ENCODE data around the gene CDH20.
"Not testable (repeated sequence)": the region's sequence is repeated elsewhere in the genome, so short reads cannot be mapped to it uniquely, and the experiment has no call there.

CDH20 gene

GRCh38 chr18:61348230-61348629 lies 15.0 kb downstream of the CDH20 start:
- DNase-seq (ENCODE audit: low read depth in 2 of 2) = no peak

GRCh38 chr18:61350578-61350977 lies 17.3 kb downstream of the CDH20 start:
- no peak for DNase-seq (ENCODE audit: low read depth in 2 of 2)

- DNase-seq (ENCODE audit: low read depth in 2 of 2) = no peak
These were observed 18.8 kb downstream of the CDH20 start for GRCh38 chr18:61352059-61352458.

- no peak for DNase-seq (ENCODE audit: low read depth in 2 of 2)
These were observed 19.4 kb downstream of the CDH20 start for GRCh38 chr18:61352611-61353010.

GRCh38 chr18:61360404-61361383 lies 27.5 kb downstream of the CDH20 start:
- no peak for DNase-seq (ENCODE audit: low read depth in 2 of 2)

GRCh38 chr18:61362511-61362910 lies 29.3 kb downstream of the CDH20 start:
- DNase-seq (ENCODE audit: low read depth in 2 of 2) = no peak

- DNase-seq (ENCODE audit: low read depth in 2 of 2) = no peak
These were observed 31.7 kb downstream of the CDH20 start for GRCh38 chr18:61364953-61365352.

GRCh38 chr18:61368001-61368400 lies 34.8 kb downstream of the CDH20 start:
- DNase-seq (ENCODE audit: low read depth in 2 of 2) = no peak

GRCh38 chr18:61369671-61370070 lies 36.4 kb downstream of the CDH20 start:
- DNase-seq (ENCODE audit: low read depth in 2 of 2) = not testable (repeated sequence)

- no peak for DNase-seq (ENCODE audit: low read depth in 2 of 2)
These were observed 37.9 kb downstream of the CDH20 start for GRCh38 chr18:61371111-61371510.

GRCh38 chr18:61379827-61380226 lies 46.6 kb downstream of the CDH20 start:
- no peak for DNase-seq (ENCODE audit: low read depth in 2 of 2)

- DNase-seq (ENCODE audit: low read depth in 2 of 2) = no peak
These were observed 54.8 kb downstream of the CDH20 start for GRCh38 chr18:61388010-61388409.

GRCh38 chr18:61394983-61395382 lies 61.8 kb downstream of the CDH20 start:
- DNase-seq (ENCODE audit: low read depth in 2 of 2) = no peak

GRCh38 chr18:61397222-61397621 lies 64.0 kb downstream of the CDH20 start:
- DNase-seq (ENCODE audit: low read depth in 2 of 2) = no peak

- no peak for DNase-seq (ENCODE audit: low read depth in 2 of 2)
These were observed 65.9 kb downstream of the CDH20 start for GRCh38 chr18:61398961-61399705.

- DNase-seq (ENCODE audit: low read depth in 2 of 2) = no peak
These were observed 66.9 kb downstream of the CDH20 start for GRCh38 chr18:61400016-61400635.

GRCh38 chr18:61400716-61401115 lies 67.5 kb downstream of the CDH20 start:
- no peak for DNase-seq (ENCODE audit: low read depth in 2 of 2)

GRCh38 chr18:61402726-61403125 lies 69.5 kb downstream of the CDH20 start:
- DNase-seq (ENCODE audit: low read depth in 2 of 2) = no peak

- DNase-seq (ENCODE audit: low read depth in 2 of 2) = no peak
These were observed 80.2 kb downstream of the CDH20 start for GRCh38 chr18:61413396-61413795.

- no peak for DNase-seq (ENCODE audit: low read depth in 2 of 2)
These were observed 80.9 kb downstream of the CDH20 start for GRCh38 chr18:61414086-61414485.

GRCh38 chr18:61419763-61420162 lies 86.5 kb downstream of the CDH20 start:
- DNase-seq (ENCODE audit: low read depth in 2 of 2) = no peak

- no peak for DNase-seq (ENCODE audit: low read depth in 2 of 2)
These were observed 87.1 kb downstream of the CDH20 start for GRCh38 chr18:61420218-61420885.

Data from stimulated activated CD8-positive, alpha-beta memory T cell treated with anti-CD3 and anti-CD28 coated beads, Interleukin-2, amount 100 ng/mL, for 48 hours (primary cell).